MM.1S (cell line): ENCODE results near the gene OGFOD3.
"Not testable (repeated sequence)": the region's sequence is repeated elsewhere in the genome, so short reads cannot be mapped to it uniquely, and the experiment has no call there.

Experiments used
- DNase-seq: peaks from one replicate; pipeline ENCODE4 v3.0.0-alpha.2; 2015
- H2AFZ ChIP-seq: fragments of 300-600 bp; sonication (generic); 2 replicates; pipeline ENCODE4 v1.6.0; 2016; ENCODE audit warnings: antibody characterized with exemption, low read length
- H3F3A ChIP-seq: fragments of 300-600 bp; sonication (generic); 2 replicates; pipeline ENCODE4 v1.6.1; 2016; ENCODE audit warnings: mild to moderate bottlenecking, antibody characterized with exemption, low read length, moderate library complexity, mixed read lengths; ENCODE audit not compliant: insufficient read depth
- H3K27ac ChIP-seq: fragments of 300-600 bp; sonication (generic); 2 replicates; pipeline ENCODE4 v1.5.1; 2016; ENCODE audit warnings: mild to moderate bottlenecking, low read length
- H3K27me3 ChIP-seq: fragments of 300-600 bp; sonication (generic); replicated peaks from 2 replicates; pipeline ENCODE4 v1.6.0; 2016; ENCODE audit warnings: low read length; ENCODE audit not compliant: insufficient read depth
- H3K36me3 ChIP-seq: fragments of 300-600 bp; sonication (generic); replicated peaks from 2 replicates; pipeline ENCODE4 v1.6.1; 2016; ENCODE audit warnings: mild to moderate bottlenecking, low read length, mixed read lengths; ENCODE audit not compliant: insufficient read depth
- H3K4me1 ChIP-seq: fragments of 300-600 bp; sonication (generic); 2 replicates; pipeline ENCODE4 v1.6.1; 2016; ENCODE audit warnings: low read length, mixed read lengths
- H3K4me2 ChIP-seq: fragments of 300-600 bp; sonication (generic); 2 replicates; pipeline ENCODE4 v1.6.0; 2016; ENCODE audit warnings: low read depth, low read length
- H3K4me3 ChIP-seq: fragments of 300-600 bp; sonication (generic); 2 replicates; pipeline ENCODE4 v1.5.1; 2016; ENCODE audit warnings: low read length, mixed read lengths
- H3K79me2 ChIP-seq: fragments of 300-600 bp; sonication (generic); 2 replicates; pipeline ENCODE4 v1.6.1; 2016; ENCODE audit warnings: mixed run types, low read length, mixed read lengths
- H3K9ac ChIP-seq: fragments of 300-600 bp; sonication (generic); 2 replicates; pipeline ENCODE4 v1.6.1; 2016; ENCODE audit warnings: low read length, mixed read lengths
- H3K9me2 ChIP-seq: fragments of 300-600 bp; sonication (generic); replicated peaks from 2 replicates; pipeline ENCODE4 v1.6.1; 2016; ENCODE audit warnings: mild to moderate bottlenecking, low read length, mixed read lengths; ENCODE audit not compliant: insufficient read depth
- H3K9me3 ChIP-seq: fragments of 300-600 bp; sonication (generic); replicated peaks from 2 replicates; pipeline ENCODE4 v1.6.1; 2016; ENCODE audit warnings: mild to moderate bottlenecking, low read length, mixed read lengths; ENCODE audit not compliant: insufficient read depth
- H4K20me1 ChIP-seq: fragments of 300-600 bp; sonication (generic); 2 replicates; pipeline ENCODE4 v1.6.1; 2016; ENCODE audit warnings: mild to moderate bottlenecking, low read length, moderate library complexity, mixed read lengths; ENCODE audit not compliant: insufficient read depth
- CTCF ChIP-seq: fragments of 300-600 bp; sonication (generic); IDR thresholded peaks from 2 replicates; pipeline ENCODE4 v1.5.1; 2016; ENCODE audit warnings: antibody characterized with exemption, low read length, mixed read lengths
- EZH2 ChIP-seq: fragments of 300-600 bp; sonication (generic); optimal IDR thresholded peaks from 2 replicates; pipeline ENCODE3; 2017; ENCODE audit warnings: low read depth, mild to moderate bottlenecking, antibody characterized with exemption, low read length, mixed read lengths
- EZH2phosphoT487 ChIP-seq: fragments of 300-600 bp; sonication (generic); IDR thresholded peaks from 2 replicates; pipeline ENCODE4 v1.6.1; 2018; ENCODE audit warnings: antibody characterized with exemption, low read length

The OGFOD3 gene

DNA sequence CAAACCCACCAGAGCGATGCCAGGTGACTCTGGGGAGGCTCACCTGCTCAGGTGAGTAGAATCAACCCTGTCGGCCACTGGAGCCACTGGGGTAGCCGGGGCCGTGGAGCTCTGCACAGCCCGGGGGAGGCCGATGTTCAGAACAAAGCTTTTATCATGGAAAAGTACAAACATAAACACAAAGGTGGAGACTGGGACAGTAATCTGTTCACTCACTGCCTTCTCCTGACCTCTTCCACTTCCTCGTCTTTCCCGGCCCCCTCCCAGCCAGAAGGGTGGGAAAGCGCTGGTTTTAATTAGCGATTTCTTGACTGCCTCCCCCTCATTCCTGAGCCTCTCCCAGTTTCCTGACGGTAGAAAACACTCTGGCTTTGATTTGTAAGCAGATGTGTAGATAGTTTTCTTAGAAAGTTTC, 69.1 kb downstream of the OGFOD3 start:
- no peak overlapping the region for H2AFZ ChIP-seq
- no peak overlapping the region for H3K27ac ChIP-seq
- H3K27me3 ChIP-seq: no peaks in the 10 kb centered on the region
- H3K36me3 ChIP-seq: no peaks in the 10 kb centered on the region
- H4K20me1 ChIP-seq: no peaks in the 10 kb centered on the region
- peaks cover 26% of the 10 kb centered on the region for H3K4me1 ChIP-seq
- DNase-seq: no peak
- peaks cover 24% of the 10 kb centered on the region for H3F3A ChIP-seq
- H3K9me2 ChIP-seq: no peaks in the 10 kb centered on the region
- no peaks in the 10 kb centered on the region for H3K9me3 ChIP-seq
- H3K4me2 ChIP-seq: no peak overlapping the region
- H3K4me3 ChIP-seq: no peak overlapping the region
- no peak overlapping the region for H3K9ac ChIP-seq
- H3K79me2 ChIP-seq: no peaks in the 10 kb centered on the region
- TF ChIP-seq CTCF (no peak), EZH2 (no peak), EZH2phosphoT487 (no peak)

GRCh38 chr17:82348866-82349265, 69.5 kb downstream of the OGFOD3 start:
- H3K36me3 ChIP-seq: no peaks in the 10 kb centered on the region
- no peaks in the 10 kb centered on the region for H3K27me3 ChIP-seq
- no peak overlapping the region for H3K4me2 ChIP-seq
- TF ChIP-seq CTCF: no peak
- H3F3A ChIP-seq: peaks cover 24% of the 10 kb centered on the region
- H3K4me1 ChIP-seq: peaks cover 26% of the 10 kb centered on the region
- H4K20me1 ChIP-seq: no peaks in the 10 kb centered on the region
- H3K9me3 ChIP-seq: no peaks in the 10 kb centered on the region
- H3K9ac ChIP-seq: no peak overlapping the region
- H3K9me2 ChIP-seq: no peaks in the 10 kb centered on the region
- no peak overlapping the region for H2AFZ ChIP-seq
- H3K27ac ChIP-seq: no peak overlapping the region
- H3K79me2 ChIP-seq: no peaks in the 10 kb centered on the region
- no peak overlapping the region for H3K4me3 ChIP-seq
- no peak for DNase-seq

- H3K4me3 ChIP-seq: no peak overlapping the region
- H3K9me3 ChIP-seq: no peaks in the 10 kb centered on the region
- DNase-seq: no peak
- no peak for TF ChIP-seq EZH2phosphoT487
- no peak for TF ChIP-seq CTCF
- no peak for TF ChIP-seq EZH2
- H3K9ac ChIP-seq: no peak overlapping the region
- no peak overlapping the region for H2AFZ ChIP-seq
- H3K27me3 ChIP-seq: no peaks in the 10 kb centered on the region
- H3K9me2 ChIP-seq: no peaks in the 10 kb centered on the region
- no peaks in the 10 kb centered on the region for H3K79me2 ChIP-seq
- no peak overlapping the region for H3K27ac ChIP-seq
- H3K4me1 ChIP-seq: peaks cover 26% of the 10 kb centered on the region
- no peaks in the 10 kb centered on the region for H4K20me1 ChIP-seq
- H3K36me3 ChIP-seq: no peaks in the 10 kb centered on the region
- H3K4me2 ChIP-seq: no peak overlapping the region
- peaks cover 24% of the 10 kb centered on the region for H3F3A ChIP-seq
These were observed 70.0 kb downstream of the OGFOD3 start for GRCh38 chr17:82348434-82348833.

- H3K9me2 ChIP-seq, DNase-seq, H3K9ac ChIP-seq, H2AFZ ChIP-seq, H4K20me1 ChIP-seq, H3K4me3 ChIP-seq, H3K9me3 ChIP-seq, H3K79me2 ChIP-seq, H3K4me2 ChIP-seq, H3K27me3 ChIP-seq, H3K27ac ChIP-seq, H3K36me3 ChIP-seq: not testable (repeated sequence)
- peaks cover 24% of the 10 kb centered on the region for H3F3A ChIP-seq
- H3K4me1 ChIP-seq: peaks cover 26% of the 10 kb centered on the region
These were observed 70.4 kb downstream of the OGFOD3 start for GRCh38 chr17:82347994-82348393.
